ENCODE measurements around the gene VPS18.

VPS18 gene

DNA sequence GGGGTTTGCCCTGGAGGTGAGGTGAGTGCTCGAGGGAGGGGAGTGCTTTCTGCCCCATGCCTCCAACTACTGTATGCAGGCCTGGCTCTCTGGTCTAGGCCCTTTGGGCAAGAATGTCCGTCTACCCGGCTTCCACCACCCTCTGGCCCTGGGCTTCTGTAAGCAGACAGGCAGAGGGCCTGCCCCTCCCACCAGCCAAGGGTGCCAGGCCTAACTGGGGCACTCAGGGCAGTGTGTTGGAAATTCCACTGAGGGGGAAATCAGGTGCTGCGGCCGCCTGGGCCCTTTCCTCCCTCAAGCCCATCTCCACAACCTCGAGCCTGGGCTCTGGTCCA is 44.3 kb downstream of the VPS18 start:
- DNase-seq = no peak

DNA sequence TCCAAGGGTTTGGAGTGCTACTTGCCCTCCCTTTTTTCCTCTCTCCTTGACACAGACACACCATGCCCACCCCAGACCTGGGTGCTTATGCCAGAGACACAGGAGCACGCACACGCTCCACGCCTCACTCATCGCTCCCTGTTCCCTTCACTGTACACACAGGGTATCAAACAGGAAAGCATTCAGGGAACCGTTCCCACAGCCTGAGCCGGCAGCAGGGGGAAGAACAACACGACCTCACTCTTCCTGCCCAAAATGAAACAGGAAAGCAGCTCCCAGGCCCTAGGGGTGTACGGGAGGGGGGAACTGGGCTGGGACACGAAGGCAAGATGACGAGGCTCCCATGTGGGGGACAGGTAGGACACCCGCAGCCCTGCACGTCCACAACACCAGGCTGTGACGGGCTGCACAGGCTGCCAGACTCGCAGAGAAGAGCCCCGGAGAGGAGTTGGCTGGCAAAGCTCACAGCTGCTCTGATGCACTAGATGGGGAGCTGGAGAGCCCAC is 46.1 kb downstream of the VPS18 start:
- no peak for DNase-seq

DNA sequence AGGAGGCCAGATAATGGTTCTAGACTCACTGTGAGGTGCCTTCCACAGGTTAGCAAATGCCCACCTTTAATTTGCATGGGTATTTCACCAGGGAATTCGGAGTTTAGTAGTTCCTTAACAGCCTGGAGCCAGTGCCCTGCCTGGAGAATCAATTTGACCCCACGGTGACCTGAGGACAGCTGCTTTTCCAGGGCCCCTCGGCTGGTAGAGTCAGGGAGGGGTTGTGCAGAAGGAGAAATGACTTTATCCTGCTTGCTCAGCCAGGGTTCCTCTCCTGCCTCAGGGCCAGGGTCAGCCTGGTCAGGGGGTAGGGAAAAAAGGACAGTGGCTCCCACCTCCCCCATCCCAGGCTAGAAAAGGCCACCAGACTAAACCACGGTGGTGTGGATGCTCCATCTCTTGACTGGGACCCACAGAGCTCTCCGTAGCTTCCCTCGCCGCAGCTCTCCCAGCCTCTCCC is 46.8 kb downstream of the VPS18 start:
- no peak for DNase-seq

DNA sequence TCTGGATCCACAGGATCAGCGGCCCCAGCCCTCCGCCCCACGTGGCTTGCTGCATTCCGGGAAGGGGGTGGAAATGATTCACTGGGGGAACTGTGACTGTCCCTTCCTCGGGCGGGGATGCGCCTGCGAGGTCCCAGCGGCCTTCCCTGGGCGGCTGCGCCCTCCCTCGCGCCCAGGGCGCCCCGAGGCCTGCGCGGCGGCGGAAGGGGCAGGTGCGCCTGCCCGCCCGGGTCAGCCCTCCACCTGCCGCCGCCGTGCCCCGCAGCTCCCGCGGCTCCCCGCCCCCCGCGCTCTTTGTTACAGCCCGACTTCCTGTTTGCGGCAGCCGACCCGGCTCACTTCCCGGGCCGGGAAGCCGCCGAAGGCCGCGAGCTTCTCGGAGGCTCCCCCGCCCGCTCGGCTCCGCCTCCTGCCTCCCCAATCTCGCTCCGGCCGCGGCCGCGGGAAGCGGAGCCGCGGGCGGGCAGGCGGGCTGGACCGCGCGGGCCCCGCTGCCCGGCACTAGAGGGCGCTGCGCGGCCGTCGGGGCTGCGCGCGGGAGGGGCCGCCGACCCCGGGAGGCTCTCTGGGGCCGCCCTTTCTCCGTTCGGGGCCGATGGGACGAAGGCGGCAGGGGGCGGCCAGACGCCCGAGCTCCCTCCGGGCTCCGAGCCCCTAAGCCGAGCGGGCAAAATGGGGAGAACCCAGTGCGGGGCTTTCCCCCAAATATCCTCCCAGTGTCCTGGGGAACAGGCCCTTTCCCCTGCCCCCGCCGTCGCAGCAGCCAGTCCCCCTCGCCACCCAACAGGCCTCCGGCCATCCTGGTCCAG is 47.5 kb downstream of the VPS18 start:
- peak; percentile 77 for DNase-seq

DNA sequence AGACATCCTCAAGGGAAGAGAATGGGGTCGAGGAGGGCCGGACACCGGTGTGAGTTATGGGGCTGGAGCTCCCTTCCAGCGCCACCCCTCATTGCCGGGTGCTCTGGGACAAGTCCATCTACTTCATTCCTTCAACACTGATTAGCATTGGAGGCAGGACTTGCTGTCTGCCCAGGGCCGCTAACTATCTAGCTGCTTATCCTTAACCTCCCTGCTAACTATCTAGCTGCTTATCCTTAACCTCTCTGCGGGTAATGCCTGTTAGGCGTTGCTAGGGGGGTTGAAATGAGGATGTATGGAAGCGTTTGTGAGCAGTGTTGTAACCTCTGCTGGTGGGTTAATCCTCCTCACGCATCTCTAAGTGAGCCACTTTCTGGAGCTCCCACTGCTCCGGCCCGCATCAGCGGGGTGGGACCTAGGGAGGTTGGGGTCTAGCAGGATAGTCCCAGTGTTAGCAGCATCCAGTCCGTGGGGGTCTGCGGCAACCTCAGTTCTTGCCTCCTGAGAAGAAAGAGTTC is 48.1 kb downstream of the VPS18 start:
- no peak for DNase-seq

DNA sequence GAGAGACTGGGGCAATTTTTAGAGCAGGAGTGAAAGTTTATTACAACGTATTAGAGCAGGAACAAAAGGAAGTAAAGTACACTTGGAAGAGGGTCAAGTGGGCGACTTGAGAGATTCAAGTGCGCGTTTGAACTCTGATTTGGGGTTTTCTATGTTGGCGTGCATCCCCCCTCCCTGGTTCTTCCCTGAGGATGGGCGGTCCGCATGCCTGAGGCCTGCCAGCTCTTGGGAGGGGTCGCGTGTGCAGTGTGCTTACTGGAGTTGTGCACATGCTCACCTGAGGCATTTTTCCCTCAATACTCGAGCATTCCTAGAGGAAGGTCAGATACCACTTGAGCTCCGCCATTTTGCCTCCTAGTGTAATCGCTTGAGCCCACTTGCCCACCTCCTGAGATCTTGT is 48.6 kb downstream of the VPS18 start:
- DNase-seq = no peak

DNA sequence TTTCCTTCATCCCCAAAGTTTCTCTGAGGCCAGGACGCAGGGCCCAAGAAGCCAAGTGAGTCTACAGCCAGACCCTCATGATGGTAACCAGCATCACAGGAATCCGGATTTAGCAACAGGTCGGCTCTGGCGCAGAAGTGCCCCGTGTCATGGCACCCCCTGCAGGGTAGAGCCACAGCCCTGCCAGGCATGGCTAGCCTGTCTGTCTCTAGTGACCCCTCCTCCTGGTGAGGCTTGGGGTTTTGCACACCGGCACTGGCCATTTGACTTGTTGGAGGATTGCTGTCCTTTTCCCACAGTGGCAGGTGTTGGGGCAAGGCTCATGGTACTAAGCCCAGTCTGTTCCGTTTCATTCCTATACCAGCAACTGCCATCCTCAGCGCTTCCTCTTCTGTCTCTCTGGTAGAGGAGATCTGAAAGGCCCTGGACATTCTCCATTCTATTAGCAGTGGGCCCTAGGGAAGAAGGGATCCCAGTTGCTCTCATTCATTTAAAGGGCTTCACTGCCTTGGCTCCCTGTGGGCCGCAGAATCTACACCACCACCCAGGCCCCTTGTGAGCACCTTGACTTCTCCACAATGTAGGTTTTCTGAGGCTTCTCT is 49.6 kb downstream of the VPS18 start:
- DNase-seq = no peak

DNA sequence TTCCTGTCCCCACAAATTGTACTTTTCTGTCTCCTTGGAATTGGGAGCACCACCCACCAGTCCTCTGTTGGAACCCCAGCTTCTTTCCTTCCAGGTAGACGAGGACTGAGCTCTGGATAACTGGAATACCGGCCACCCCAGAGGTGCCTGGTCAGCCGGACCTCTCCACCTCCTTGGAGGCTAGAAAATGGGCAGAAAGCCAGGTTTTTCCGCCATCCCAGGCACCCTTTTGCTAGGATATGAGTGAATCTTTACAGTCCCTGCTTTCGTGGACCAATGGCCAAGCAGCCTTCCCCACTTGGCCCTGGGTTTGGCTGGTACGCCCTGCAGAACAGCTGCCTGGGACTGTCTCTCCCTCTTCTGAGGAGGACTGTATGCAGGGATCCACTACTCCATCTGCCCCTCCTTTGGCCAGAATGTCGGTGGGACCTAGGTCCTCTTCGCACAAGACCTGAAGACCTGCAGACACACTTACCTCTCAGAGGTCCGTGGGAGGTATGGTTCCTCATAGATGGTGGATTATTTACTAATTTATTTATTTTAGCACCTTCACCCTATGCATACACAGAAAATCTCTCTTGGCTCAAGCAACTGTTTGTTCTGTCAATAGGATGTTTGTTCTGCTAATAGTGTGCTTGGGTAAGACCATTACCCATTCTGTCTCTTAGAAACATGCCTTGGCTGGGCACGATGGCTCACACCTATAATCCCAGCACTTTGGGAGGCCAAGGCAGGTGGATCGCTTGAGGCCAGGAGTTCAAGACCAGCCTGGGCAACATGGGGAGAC is 50.5 kb downstream of the VPS18 start:
- DNase-seq = no peak

DNA sequence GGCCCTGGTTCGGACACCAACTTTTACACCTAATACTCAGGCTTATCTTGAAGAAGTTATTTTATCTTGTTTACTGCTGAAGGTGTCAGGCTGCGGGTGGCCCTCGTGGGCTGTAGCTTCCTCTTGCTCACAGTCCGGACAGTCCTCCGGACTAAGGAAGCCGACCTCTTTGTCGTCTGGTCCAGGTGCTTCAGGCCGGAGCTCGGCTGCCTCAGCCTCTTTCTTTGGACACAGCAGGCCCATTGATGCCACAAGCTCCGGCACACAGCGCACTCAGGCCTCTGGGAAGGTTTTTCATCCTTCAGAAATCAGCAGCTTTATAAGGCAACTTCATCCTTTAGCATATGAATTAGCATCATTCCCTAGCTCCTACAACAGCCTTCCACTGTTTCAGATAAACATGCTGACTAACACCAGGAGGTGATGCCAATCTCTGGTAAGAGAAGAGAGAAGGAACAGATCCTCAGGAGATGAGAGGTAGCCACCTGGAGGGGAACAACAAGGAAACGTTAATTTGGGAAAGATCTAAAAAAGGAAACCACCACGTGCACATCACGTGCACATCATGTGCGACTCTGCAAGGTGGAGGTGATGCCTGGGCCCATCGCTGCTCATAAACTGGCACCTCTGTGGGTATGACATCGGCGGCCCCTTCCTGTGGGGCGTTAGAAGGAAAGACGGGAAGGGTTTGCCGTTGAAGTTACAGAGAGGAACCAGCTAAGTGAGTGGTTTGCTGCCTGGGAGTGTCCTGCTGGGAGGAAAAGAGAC is 54.6 kb downstream of the VPS18 start:
- no peak for DNase-seq

DNA sequence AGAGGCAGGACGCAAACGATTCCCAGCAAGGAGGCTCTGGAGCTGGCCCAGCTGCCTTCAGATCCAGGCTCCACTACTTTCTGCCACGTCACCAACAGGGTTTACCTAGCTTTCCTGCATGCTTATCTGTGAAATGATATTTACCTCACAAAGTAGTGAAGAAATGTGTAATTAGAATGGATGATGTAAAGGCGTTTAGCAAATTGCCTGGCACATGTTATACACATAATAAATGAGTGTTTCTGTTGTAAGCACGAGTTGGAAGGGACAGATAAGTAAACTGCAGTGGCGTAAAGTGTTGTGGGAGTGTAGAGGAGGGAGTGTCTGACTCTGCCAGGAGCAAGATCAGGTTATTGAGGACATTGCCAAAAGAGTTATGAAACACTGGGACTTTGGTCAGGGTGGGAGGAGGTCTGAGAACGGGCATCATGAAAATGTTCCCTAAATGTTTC is 55.5 kb downstream of the VPS18 start:
- no peak for DNase-seq

DNA sequence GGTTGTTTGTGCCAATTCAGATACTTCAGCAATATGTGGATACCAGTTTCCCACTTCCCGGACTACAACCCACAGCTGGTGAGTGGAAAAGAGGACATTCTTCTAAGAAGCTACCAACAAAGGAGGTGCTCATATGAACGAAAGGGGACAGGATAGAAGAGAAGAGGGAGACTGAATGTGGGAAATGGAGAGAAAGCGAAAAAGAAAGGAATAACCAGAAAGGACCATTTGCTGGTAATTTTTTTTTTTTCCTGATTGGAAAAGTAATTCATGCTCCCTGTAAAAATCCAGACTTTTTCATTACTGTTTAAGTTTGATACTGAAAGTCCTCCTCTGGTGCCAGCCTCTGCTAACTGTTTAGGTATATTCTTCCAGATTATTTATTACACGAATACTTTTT is 57.5 kb downstream of the VPS18 start:
- DNase-seq = no peak

DNA sequence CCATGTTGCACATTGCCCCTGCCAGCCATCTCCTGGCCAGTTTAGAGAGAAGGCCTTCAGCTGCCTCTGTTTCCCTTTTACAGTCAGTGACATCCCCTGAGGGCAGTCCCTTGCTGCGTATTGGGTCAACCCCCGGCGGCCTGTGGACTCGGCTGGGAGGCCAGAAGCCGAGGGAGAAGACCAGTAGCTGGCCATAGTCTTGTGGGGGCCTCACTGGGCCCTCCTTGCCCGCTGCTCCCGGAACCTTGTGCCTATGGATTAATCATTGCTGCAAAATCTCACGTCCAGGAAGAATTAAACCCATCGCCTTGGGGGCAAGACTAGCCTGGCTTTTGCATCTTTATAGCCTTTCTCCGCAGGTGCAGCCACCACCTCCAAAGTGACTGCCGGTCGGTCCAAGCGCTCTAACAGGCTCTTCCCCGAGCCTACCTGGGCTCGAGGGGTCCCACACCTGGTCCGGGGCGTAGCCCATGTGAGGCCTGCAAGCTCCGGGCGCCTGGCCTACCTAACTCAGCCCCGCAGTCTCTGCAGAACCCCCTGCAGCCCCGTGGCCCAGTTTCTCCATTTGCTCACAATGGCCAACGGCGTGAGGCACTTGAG is 58.2 kb downstream of the VPS18 start:
- DNase-seq = no peak

DNA sequence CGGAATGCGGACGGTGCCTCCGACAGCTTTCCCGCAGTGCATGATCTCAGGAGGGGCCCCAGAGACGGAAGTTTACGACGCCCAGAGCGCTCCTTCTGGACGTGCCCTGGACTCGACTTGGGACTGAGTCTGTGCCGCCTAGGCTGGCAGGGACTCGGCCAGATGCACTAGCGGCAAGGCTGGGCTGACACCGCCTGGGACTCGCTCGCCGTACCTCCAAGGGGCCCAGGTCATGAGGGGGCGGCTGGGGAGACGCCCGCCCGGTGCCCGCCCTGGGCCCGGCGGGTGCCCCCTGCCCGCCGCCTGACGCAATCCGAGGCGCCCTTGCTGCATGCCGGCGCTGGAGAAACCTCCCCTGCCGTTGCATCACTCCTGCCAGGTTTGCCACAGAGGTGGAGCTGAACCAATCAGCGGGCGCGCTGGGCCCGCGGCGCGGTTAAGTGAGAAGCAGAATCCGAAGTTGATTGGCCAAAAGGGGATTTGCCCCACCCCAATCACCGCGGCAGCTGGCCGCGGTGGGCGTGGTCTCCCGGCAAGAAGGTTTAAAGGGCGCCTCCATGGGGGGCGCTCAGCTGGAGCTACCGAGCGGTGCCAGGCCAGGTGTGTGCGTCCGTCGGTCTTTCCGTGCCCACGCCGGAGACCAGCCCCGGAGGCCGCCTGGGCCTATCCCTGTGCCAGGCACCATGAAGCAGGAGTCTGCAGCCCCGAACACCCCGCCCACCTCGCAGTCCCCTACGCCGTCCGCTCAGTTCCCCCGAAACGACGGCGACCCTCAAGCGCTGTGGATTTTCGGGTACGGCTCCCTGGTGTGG is 58.9 kb downstream of the VPS18 start, which contains the start of gene CHAC1:
Gene CHAC1 (plus strand): TSS at position 571 of the 812 bp plus-strand sequence. CDS start 113 bp downstream, at position 684.
- peak; percentile 90 for DNase-seq

Data from left hindlimb (tissue), 1 donor.